Panc1 (cell line): Measurements from ENCODE around the gene PDE9A.

Experiments used
- POLR2AphosphoS5 ChIP-seq: IDR thresholded peaks from 2 replicates; pipeline ENCODE4 v1.6.1; 2012; ENCODE audit warnings: mild to moderate bottlenecking, low read depth, low read length, moderate library complexity
- REST ChIP-seq, 2 experiments: IDR thresholded peaks; 2 replicates each; pipeline ENCODE4 v1.6.1; 2011 to 2012; ENCODE audit warnings: low read depth in 2 of 2, control low read depth in 1 of 2, low read length in 1 of 2, mild to moderate bottlenecking in 1 of 2, moderate library complexity in 1 of 2; ENCODE audit not compliant: insufficient read depth in 1 of 2
- TF ChIP-seq, protein P1 (sequence below): fragments of 450-650 bp; IDR thresholded peaks from 2 replicates; pipeline ENCODE4 v1.5.1; 2017; ENCODE audit warnings: mild to moderate bottlenecking

DNA sequence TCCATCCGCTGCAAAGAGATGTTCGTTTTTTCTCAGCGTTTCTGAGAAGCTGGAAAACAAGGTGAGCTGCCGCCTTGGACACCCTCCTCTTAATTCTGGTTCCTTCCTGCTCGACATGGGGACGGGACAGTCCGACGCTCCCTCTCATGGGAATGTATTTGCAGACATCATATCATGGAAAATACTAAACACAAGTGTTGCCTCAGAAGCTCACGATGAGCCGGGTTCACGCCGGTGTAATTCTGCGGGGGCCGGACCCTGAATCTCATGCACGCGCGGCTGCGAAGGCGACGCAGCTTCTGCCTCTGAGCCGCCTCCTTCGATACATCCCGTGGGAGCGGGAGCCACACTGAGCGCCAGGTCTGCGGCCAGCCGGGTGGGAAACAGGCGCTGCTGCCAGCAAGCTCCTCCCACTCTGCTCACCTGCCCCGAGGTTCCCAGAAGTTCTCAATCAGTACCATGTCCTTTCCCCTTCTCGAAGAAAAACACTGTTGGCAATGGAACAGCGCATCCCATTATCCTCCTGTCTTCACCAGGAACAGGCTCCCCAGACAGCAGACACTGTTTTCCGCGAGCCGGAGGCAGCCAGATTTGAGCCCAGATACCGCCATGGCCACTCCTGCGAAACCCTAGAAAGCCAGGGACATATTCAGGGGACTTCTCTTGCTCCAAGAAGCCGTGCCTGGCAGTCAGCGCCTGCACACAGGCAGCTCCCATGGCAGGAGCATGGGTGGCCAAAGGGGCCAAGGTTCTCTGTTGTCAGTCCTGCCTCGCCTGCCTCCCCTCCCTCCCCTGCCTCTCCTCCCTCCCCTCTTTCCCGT, 127.9 kb downstream of the PDE9A start:
- TF ChIP-seq, protein P1, sequence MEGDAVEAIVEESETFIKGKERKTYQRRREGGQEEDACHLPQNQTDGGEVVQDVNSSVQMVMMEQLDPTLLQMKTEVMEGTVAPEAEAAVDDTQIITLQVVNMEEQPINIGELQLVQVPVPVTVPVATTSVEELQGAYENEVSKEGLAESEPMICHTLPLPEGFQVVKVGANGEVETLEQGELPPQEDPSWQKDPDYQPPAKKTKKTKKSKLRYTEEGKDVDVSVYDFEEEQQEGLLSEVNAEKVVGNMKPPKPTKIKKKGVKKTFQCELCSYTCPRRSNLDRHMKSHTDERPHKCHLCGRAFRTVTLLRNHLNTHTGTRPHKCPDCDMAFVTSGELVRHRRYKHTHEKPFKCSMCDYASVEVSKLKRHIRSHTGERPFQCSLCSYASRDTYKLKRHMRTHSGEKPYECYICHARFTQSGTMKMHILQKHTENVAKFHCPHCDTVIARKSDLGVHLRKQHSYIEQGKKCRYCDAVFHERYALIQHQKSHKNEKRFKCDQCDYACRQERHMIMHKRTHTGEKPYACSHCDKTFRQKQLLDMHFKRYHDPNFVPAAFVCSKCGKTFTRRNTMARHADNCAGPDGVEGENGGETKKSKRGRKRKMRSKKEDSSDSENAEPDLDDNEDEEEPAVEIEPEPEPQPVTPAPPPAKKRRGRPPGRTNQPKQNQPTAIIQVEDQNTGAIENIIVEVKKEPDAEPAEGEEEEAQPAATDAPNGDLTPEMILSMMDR, result no peak
- TF ChIP-seq POLR2AphosphoS5 (no peak), REST (IDR thresholded peaks at IDR 0.05; ENCODE audit: insufficient read depth in 1 of 2, low read depth in 2 of 2, low read length in 1 of 2) (no peak)
